Activated CD4-positive, alpha-beta T cell treated with anti-CD3 and anti-CD28 coated beads, Interleukin-10, Interleukin-2, amounts not matched to agents 100 ng/mL and 50 ng/mL, durations not matched to agents 16 hours and 8 hours (primary cell): ENCODE data around the gene COL25A1.
"Not testable (repeated sequence)": the region's sequence is repeated elsewhere in the genome, so short reads cannot be mapped to it uniquely, and the experiment has no call there.

ENCODE experiments used
- DNase-seq: peaks from one replicate; pipeline ENCODE4 v3.0.0-alpha.2; 2020

Gene COL25A1

DNA sequence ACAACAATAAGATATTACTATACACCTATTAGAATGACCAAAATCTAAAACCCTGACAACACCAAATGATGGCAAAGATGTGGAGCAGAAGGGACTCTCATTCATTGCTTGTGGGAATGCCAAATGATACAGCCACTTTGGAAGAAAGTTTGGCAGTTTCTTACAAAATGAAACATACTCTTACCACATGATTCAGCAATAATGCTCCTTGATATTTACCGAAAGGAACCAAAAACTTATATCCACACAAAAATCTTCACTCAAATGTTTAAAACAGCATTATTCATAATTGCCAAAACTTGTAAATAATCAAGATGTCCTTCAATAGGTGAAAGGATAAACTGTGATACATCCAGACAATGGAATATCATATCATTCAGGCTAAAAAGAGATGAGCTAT is 180.9 kb downstream of the COL25A1 start:
- DNase-seq, result no peak

DNA sequence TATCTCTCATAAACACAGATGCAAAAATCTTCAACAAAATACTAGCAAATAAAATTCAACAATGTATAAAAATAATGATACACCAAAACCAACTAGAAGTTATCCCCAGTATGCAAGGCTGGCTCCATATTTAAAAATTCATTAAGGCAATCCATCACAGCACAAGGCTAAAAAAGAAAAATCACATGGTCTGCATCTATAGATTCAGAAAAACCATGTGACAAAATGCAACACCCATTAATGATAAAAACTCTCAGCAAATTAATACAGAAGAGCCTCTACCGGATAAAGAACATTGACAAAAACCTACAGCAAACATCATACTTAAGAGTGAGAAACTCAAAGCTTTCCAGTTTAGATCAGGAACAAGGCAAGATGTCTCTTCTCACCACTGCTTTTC is 182.6 kb downstream of the COL25A1 start:
- no peak for DNase-seq

DNA sequence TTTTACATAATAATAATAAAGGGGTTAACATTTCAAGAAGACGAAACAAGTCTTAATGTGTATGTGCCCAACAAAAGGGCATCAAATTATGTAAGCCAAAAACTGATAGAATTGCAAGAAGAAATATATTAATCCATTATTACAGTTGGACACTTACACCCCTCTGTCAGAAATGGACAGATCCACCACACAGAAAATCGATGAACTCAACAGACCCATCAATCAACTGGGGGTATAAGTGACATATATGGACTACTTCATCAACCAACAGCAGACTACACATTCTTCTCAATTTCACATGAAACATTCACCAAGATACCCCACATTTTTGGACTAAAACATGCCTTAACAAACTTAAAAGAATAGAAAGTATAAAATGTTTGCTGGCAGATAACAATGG is 183.8 kb downstream of the COL25A1 start:
- DNase-seq, result no peak

DNA sequence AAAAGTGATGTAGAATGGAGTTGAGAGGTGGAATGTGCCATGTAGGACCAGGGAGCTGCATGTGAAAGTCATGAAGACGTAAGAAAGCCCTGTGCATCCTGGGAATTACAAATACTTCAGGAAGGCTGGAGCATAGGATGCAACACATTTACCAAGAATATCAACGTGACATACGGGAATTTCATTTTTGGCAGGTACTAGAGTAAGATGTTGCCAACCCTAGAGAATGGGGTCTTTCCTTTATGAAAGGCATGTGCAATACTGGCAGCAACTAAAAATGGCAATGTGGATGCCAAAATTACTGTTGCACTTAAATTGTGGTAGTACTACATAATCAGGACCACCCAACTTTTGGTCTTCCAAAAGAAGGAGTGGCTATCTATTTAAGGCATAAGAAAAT is 188.0 kb downstream of the COL25A1 start:
- DNase-seq, result no peak

DNA sequence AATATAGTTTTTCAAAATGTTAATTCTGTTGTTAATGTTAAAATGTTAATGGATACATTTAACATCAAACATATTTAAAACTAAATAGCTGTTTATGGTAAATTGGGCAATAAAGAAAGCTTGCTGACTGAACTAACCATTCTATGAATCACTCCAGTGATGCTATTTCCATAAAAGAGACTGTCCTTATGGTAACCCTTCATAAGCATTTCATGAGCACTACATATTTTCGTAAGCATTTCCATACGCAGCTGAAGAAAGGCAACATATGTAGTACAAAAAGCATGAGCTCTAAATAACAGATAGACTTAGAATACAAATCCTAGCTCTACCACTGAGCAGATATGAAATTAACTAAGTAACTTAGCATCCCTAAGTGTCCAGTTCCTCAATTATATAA is 188.9 kb downstream of the COL25A1 start:
- no peak for DNase-seq

DNA sequence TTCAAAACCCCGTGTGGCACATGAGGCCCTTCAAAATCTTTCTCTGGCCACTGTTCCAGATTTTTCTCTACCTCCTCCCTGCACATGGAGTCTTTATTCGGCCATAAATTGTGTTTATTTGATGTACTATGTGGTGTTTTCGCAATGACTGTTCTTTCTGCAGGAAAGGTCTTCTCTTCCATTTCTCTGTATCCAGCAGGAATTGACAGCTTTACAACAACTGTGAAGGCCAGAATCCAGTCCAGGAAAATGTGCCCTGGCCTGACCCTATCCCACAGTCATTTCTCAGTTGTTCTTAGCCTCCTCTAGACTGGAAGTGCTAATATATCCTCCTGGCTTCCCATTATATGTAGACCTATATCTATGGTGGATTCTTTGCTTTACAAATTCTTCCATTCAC is 191.4 kb downstream of the COL25A1 start:
- DNase-seq, result no peak

DNA sequence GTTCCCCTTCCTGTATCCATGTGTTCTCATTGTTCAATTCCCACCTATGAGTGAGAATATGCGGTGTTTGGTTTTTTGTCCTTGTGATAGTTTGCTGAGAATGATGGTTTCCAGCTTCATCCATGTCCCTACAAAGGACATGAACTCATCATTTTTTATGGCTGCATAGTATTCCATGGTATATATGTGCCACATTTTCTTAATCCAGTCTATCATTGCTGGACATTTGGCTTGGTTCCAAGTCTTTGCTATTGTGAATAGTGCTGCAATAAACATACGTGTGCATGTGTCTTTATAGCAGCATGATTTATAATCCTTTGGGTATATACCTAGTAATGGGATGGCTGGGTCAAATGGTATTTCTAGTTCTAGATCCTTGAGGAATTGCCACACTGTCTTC is 194.2 kb downstream of the COL25A1 start:
- DNase-seq, result not testable (repeated sequence)

DNA sequence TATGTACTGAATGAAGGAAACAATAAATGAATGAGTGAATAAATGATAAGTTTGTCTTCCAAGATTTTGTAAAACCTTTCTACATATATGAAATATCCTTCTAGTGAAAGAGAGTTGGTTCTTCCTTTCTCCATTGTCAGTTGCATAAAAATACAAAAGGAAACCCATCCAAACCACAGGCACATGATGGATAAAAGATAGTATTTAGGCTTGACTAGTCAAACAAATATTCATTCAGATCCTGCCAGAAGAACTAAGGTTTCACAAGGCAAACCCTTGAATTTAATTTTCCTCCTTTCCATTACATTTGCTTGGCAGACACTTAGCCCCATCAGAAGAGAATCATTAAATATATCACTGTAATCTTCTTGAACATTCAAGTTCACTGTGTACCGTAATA is 208.4 kb downstream of the COL25A1 start:
- DNase-seq, result no peak

DNA sequence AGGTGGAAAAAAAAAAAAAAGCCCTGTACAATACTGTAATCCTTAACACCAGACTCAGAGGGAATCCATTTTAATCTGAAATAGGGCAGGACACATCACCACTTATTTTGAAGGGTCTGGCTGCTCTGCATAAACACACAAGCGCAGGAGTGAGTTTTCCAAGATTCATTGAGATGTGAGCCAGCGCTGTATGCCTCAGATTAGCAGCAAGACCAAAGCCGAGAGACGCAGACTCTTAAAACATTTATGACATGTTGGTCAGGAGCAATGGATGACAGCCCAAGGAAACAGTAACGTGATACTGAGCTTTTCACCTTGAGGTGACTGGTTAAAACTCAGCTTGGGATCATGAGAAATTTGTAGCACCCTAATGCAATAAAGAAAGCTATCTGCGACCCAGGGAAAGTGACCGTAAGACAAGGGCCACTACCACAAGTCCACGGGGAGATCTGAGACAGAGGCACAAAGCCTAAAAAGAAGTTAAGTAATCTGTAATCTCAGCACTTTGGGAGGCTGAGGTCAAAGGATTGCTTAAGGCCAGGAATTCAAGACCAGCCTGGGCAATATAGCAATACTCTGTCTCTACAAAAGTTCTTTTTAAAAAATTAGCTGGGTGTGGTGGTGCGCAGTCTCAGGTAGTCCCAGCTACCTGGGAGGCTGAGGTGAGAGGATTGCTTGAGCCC is 210.6 kb downstream of the COL25A1 start:
- DNase-seq, result no peak

DNA sequence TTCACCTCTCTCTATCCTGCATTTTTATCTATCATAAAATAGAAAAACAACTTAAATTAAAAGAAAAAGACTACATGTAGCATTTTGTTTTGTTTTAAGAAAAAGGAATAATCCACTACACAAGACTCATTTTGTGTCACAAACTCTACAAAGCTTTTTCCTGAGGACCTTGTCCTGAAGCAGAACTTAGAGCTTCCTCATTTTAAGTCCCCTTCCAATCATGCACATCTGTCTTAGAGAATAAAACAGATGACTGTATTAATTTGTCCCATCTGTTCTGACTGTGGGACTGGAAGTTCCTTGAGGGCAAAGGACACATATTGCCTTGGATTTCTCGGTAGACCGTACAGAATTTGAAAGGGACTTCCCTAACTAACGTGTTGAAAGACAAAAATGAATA is 218.5 kb downstream of the COL25A1 start:
- DNase-seq, result no peak

DNA sequence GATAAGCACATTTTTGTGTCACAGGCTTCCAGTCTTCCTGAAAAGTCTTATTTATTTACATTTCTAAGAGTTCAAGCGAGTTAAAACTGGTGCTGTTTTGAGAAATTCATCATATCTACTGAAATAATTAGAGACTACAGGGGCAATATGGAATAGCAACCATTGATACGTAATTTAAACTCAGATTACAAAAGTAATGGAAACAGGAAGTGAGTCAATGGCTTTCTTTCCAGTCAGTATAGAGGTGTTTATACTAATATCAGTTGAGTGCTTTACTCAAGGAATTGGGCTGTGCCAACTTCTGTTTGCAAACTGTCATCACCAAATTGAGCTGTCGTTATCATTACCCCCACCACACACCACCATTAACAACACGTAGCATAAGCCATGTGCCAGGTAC is 222.7 kb downstream of the COL25A1 start:
- peak; percentile 20 for DNase-seq

DNA sequence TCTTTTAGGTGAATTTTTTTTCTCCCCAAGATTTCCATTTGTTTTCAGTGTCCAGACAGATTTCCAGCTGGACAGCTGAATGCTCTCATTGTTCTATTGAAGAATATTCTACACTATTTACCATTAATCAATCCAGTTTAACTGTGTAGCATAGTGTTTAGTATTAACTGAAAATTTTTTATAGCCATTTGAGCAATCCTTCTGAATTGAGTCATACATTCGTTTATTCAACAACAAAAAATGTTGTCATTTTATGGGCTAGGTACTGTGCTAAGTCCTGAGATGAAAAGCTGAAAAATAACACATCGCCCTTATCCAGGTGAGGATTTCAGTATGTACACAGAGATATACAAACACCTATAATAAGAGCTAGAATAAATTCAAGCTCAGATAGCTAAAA is 223.3 kb downstream of the COL25A1 start:
- DNase-seq, result no peak

DNA sequence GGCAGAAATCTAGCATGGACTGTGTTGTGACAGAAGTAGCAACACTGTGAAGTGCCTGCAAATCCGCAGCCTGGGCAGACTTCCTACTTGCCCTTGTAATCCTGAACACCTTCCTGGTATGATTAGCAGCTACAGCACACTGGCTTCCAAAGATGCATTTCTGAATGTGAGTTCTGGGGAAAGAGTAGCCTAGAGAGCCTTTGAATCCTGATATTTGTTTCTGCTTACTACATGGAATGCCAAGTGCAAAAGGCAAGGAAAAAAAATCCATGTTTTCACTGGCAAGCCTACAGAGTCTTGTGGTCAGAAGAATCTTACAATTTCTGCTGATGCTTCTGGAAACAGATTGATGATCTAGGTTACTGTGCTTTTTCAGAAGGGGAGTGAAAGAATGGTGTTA is 223.7 kb downstream of the COL25A1 start:
- no peak for DNase-seq

DNA sequence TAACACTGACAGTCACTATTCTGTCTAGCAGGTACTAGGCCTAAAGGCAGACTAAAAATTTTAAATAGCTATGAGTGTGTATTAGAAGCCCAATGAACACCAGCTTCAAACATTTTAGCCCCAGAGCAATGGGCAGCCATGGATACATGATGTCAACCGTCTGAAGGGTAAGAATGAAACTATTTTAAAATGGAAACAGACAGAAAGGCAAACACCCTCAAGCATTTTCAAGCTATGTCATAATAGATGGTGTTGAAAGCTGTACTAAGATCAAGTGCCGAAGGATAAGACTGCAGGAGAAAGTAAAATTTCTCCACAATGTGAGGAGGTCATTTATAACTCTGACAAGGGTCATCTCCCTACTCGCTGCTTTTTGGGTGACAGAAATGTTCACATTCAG is 225.0 kb downstream of the COL25A1 start:
- no peak for DNase-seq

DNA sequence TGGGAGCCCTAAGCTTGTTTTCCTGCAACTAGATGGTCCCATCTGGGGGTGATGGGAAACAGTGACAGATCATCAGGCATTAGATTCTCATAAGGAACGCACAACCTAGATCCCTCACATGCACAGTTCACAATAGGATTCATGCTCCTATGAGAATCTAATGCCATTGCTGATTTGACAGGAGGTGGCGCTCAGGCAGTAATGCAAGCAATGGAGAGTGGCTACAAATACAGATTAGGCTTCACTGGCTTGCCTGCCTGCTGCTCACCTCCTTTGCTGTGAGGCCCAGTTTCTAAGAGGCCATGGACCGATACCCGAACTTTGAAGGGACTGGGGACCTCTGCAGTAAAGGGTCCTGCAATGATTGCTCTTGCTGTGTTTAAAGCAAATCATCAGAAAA is 225.7 kb downstream of the COL25A1 start:
- DNase-seq, result not testable (repeated sequence)

DNA sequence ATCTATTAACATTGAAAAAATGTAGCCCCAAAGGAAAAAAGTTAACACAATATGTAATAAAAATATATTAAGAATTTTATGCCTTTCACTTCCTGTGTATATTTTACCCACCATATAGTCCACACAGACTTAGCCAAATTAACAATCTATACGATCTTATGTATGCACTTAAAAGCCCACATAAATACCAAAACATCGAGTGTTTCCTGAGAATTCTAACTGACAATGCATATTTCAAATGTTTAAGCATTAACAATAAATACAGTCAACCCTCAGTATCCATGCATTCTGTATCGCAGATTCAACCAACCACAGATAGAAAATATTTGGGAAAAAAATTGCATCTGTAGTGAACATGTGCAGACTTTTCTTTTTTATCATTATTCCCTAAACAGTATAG is 226.8 kb downstream of the COL25A1 start:
- DNase-seq, result no peak

DNA sequence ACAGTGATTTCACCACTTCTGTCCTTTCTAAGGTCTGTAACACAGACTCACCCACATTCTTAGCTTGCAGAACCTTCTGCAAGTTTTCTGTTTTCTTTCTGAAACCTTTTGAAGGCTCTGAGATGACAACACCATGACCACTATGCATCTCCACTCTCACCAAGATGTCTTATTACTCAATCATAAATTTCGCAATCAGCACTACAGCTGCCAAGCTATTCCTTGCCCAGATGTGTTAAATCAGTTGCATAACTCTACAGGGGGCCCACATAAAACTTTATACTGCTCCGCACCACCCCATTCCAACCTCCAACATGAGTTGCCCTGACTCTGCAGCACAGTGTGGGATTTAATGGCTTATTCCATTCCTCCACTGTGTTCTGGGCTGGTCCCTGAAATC is 229.9 kb downstream of the COL25A1 start:
- DNase-seq, result peak; percentile 42

DNA sequence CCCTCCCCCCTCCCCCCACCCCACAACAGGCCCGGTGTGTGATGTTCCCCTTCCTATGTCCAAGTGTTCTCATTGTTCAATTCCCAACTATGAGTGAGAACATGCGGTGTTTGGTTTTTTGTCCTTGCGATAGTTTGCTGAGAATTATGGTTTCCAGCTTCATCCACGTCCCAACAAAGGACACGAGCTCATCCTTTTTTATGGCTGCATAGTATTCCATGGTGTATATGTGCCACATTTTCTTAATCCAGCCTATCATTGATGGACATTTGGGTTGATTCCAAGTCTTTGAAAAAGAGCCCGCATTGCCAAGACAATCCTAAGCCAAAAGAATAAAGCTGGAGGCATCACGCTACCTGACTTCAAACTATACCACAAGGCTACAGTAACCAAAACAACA is 231.8 kb downstream of the COL25A1 start:
- DNase-seq, result not testable (repeated sequence)

DNA sequence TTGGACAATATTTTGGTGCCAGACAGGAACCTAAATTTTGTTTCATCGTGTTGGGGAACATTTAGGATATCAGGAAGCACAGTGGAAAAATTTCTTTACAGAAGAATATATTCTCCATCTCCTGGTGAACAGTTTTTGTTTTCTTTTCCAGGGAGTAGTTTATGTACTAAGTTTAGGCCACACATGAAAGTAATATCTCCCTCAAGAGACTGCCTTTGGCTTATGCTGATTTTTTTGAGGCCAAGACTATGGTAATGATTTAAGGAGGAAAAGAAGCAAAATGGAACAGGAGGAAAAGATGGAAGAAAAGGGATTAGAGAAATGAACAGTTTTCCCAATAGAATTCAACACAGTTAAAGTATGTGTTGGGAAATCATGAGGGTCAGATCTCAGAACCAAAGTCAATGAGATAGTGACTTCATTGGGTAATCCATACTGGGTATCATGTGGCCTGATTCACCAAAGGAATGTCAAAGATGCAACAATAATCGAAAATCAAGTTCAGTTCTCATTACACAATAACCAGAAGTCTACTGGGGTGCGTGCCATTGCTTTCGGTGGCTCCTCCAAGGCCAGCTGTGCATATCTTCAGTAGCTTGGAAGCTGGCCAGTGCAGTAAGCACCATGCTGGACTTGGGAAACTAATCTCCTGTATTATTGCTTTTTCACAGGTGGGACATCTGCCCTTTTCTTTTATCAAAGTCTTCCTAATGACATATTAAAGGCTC is 234.8 kb downstream of the COL25A1 start:
- DNase-seq, result no peak

DNA sequence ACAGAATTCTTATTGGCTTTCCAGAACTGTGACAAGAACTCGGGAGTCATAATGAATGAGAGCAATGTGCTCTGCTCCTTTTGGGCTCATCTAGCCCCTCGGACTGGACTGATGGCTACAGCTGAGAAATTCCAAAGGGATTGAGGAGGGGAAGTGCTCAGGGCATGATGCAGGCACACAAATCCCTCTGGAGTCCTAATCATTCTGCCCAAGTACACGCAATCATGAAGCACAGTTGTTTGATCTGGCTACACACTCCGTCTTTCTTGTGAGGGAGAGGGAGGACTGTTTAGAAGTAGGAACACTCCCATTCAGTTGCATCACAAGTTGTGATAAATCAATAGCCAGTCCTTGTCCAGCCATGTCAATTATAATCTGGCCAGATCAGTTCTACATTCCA is 237.5 kb downstream of the COL25A1 start:
- no peak for DNase-seq

DNA sequence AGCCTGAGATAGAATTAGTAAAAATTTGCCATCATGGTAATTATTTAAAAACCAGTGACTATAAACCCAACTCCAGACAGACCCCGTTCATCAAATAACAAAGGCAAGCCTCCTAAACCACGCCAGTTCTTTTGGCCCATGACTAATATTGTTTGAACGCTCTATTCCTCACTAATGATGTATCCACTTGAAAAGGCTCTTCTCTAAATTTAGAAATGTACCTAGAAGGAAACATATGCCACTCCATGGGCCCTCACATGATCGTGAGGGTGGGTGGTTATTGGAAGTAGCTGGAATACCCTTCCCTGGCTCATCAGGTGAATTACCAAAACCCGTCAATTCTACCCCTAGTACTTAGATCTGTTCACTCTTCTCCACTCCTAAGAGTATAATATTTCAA is 249.2 kb downstream of the COL25A1 start:
- no peak for DNase-seq

DNA sequence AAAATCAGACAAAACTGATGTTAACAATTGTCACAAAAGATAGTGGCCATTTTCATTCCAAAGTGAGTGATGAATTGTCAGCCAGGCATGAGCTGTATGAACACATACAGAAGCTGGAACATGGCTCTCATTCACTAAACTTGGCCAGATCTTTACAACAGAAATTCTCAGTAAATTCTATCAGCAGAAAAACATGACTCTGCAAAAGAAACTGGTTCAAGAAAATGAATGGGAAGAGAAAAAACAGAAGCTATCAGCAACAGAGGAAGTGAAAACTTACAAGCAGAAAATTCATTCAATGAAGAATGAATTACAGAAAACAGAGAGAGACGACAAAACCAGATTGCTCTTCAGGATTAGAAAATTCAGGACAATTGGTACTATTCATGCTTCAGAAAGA is 249.6 kb downstream of the COL25A1 start:
- DNase-seq, result no peak

DNA sequence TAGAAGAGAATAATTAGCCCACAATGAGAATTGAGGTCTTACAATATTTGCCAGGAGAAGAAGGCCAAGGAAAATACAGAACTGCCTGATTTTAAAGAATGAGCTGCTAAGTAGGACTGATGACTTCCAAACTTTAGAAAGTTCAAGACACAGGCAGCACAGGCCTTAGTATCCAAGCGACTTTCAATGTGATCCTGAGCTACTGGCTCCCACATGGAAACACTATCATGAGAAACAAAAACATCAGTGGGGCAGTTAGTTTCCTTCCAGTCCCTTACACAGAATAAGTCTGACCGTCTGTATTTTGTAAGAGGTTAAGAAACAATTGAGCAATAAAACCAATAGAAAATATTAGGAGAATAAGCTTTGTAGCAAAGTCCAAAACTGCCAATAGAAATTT is 251.4 kb downstream of the COL25A1 start:
- no peak for DNase-seq

DNA sequence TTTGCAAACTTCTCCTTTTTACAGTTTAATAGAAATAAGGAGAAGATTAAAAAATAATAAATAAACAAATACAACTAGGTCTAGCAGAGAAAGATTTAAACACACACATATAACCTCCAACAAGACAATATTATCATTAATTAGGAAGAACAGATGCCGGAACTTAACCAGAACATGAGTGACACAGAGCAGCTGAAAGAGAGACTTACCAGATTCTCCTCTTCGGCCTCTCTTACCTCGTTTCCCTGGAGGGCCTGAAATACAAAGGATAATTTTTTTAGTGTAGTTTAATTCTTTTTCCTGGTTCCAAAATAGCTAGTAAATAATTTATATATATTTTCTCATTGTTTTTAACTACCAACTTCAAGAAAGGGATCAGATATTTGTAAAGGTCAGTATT is 252.5 kb downstream of the COL25A1 start:
- no peak for DNase-seq
